Kidney (tissue), 14 donors: Measurements from ENCODE around the gene COX15. TPM values are rescaled to one million over a fixed set of nuclear protein-coding genes. Genes with fewer than 3 reads are reported as not detected.

Experiments
- DNase-seq, 5 donors: peaks; one replicate each; pipeline ENCODE4 v3.0.0-alpha.2; 2013 to 2020
- FAIRE-seq: peaks from 2 replicates; lab custom pipeline; 2012; peaks lifted over from hg19 to GRCh38; lab: Jason Lieb, UNC
- H3K27ac ChIP-seq, 2 donors: one replicate each; pipeline ENCODE4 v1.7.0; 2013; ENCODE audit warnings: low read depth in 2 of 2, low read length in 2 of 2, inconsistent platforms in 1 of 2
- H3K27me3 ChIP-seq: one replicate; pipeline ENCODE4 v1.7.1; 2013; ENCODE audit warnings: low read length, inconsistent platforms; ENCODE audit not compliant: control insufficient read depth, insufficient read depth
- H3K36me3 ChIP-seq, 3 donors: one replicate each; pipeline versions ENCODE4 v1.7.0 to v1.7.1; 2013; ENCODE audit warnings: low read length in 3 of 3, control low read depth in 1 of 3, inconsistent platforms in 1 of 3; ENCODE audit not compliant: insufficient read depth in 3 of 3, control insufficient read depth in 2 of 3
- H3K4me1 ChIP-seq, 3 donors: one replicate each; pipeline versions ENCODE4 v1.7.0 to v1.7.1; 2013; ENCODE audit warnings: low read length in 3 of 3, inconsistent platforms in 1 of 3, low read depth in 1 of 3; ENCODE audit not compliant: control insufficient read depth in 2 of 3, insufficient read depth in 2 of 3
- H3K4me3 ChIP-seq, 3 donors: one replicate each; pipeline versions ENCODE4 v1.7.0 to v1.8.1; 2013; ENCODE audit warnings: low read length in 3 of 3, control low read depth in 1 of 3, inconsistent platforms in 1 of 3
- H3K9ac ChIP-seq, 3 donors: one replicate each; pipeline versions ENCODE4 v1.7.0 to v1.7.1; 2013; ENCODE audit warnings: low read length in 3 of 3, control low read depth in 1 of 3, inconsistent platforms in 1 of 3
- H3K9me3 ChIP-seq, 3 donors: one replicate each; pipeline versions ENCODE4 v1.7.0 to v1.7.1; 2013; ENCODE audit warnings: low read length in 3 of 3, control low read depth in 1 of 3, inconsistent platforms in 1 of 3; ENCODE audit not compliant: control insufficient read depth in 2 of 3, insufficient read depth in 1 of 3
- CTCF ChIP-seq: IDR thresholded peaks from 3 replicates; pipeline ENCODE4 v1.5.1; 2012; ENCODE audit warnings: mild to moderate bottlenecking, moderate library complexity, borderline replicate concordance; ENCODE audit not compliant: insufficient read depth; ENCODE audit errors: extremely low read depth
- intact Hi-C: fragments of 100-400 bp; cut with DNase I; formaldehyde crosslinking; loops from one replicate; pipeline ENCODE4 v1.11.1; 2022
- polyA plus RNA-seq: library from polyadenylated mRNA; stranded (reverse); fragments of 350-450 nt; fragmentation: Illumina TruSeq; extraction: RNeasy Lipid Tissue Mini Kit (QIAGEN cat#74804); gene quantifications from one replicate; pipeline ENCODE4 v1.2.3, GENCODE V29; 2014; ENCODE audit warnings: low read depth, low replicate concordance; ENCODE audit not compliant: insufficient read depth
- total RNA-seq: library from RNA; stranded (reverse); fragmentation: NEBNext Ultra II Directional; extraction: Animal tissue kit (Norgen Biotek cat#: 25700); gene quantifications from one replicate; pipeline ENCODE4 v1.2.1, GENCODE V29; 2021
- donor health status: control.
- donor health status: control.
- donor health status: control.
- donor health status: control.
- donor health status: control.
- donor health status: DM: yes; HTN: yes; CAD: no.
- donor health status: Normal renal cell carcinoma (clear cell type).

The COX15 gene
- total and polyA plus RNA-seq, 2 donors from 2014 or later: 30.9 to 40.4 TPM

GRCh38 chr10:99769706-99770105, 37.8 kb upstream of the COX15 start:
- H3K4me1 ChIP-seq: no peaks in the 10 kb centered on the region
- H3K4me3 ChIP-seq: no peak overlapping the region
- H3K36me3 ChIP-seq: no peaks in the 10 kb centered on the region
- intact Hi-C loops: no loop called here
- FAIRE-seq (no peak), DNase-seq (no peak)
- no peaks in the 10 kb centered on the region for H3K27me3 ChIP-seq
- no peak overlapping the region for H3K27ac ChIP-seq
- TF ChIP-seq CTCF: no peak
- H3K9me3 ChIP-seq: no peaks in the 10 kb centered on the region
- H3K9ac ChIP-seq: no peak overlapping the region

- H3K27ac ChIP-seq: no peak overlapping the region
- H3K4me3 ChIP-seq: no peak overlapping the region
- no peak for DNase-seq
- no peaks in the 10 kb centered on the region for H3K36me3 ChIP-seq
- intact Hi-C loops: no loop called here
- no peaks in the 10 kb centered on the region for H3K4me1 ChIP-seq
- H3K27me3 ChIP-seq: no peaks in the 10 kb centered on the region
- no peak overlapping the region for H3K9ac ChIP-seq
- FAIRE-seq: no peak
- H3K9me3 ChIP-seq: no peaks in the 10 kb centered on the region
- TF ChIP-seq CTCF: no peak
Measured at GRCh38 chr10:99768556-99768955, 36.6 kb upstream of the COX15 start.

GRCh38 chr10:99767901-99768300, 36.0 kb upstream of the COX15 start:
- DNase-seq: no peak
- TF ChIP-seq CTCF: no peak
- Histone ChIP-seq H3K27me3 (no peaks in the 10 kb centered on the region), H3K27ac (no peak overlapping the region), H3K36me3 (no peaks in the 10 kb centered on the region), H3K9ac (no peak overlapping the region), H3K9me3 (no peaks in the 10 kb centered on the region), H3K4me1 (no peaks in the 10 kb centered on the region), H3K4me3 (no peak overlapping the region)
- intact Hi-C loops: no loop called here
- FAIRE-seq: no peak

GRCh38 chr10:99766302-99766681, 34.4 kb upstream of the COX15 start:
- no peak for FAIRE-seq
- intact Hi-C loops: no loop called here
- H3K9me3 ChIP-seq: no peaks in the 10 kb centered on the region
- H3K4me3 ChIP-seq: no peak overlapping the region
- H3K36me3 ChIP-seq: no peaks in the 10 kb centered on the region
- no peak overlapping the region for H3K27ac ChIP-seq
- H3K9ac ChIP-seq: no peak overlapping the region
- no peaks in the 10 kb centered on the region for H3K4me1 ChIP-seq
- no peaks in the 10 kb centered on the region for H3K27me3 ChIP-seq
- TF ChIP-seq CTCF: no peak
- no peak for DNase-seq
